ENCODE results near the gene ZNF148.
A peak's percentile ranks its signal among the peaks of the same experiment; 100 is the strongest.
"Not testable (repeated sequence)": the region's sequence is repeated elsewhere in the genome, so short reads cannot be mapped to it uniquely, and the experiment has no call there.

The ZNF148 gene

GRCh38 chr3:125367403-125368230 lies 7.5 kb downstream of the ZNF148 start:
- peak; percentile 34 for DNase-seq

- DNase-seq: no peak
Observed at GRCh38 chr3:125366132-125366531, 9.0 kb downstream of the ZNF148 start.

- no peak for DNase-seq
Observed at GRCh38 chr3:125359700-125360099, 15.4 kb downstream of the ZNF148 start.

GRCh38 chr3:125358923-125359322 lies 16.2 kb downstream of the ZNF148 start:
- no peak for DNase-seq

GRCh38 chr3:125357837-125358236 lies 17.3 kb downstream of the ZNF148 start:
- no peak for DNase-seq

- DNase-seq: peak; percentile 43
Observed at GRCh38 chr3:125357032-125357658, 18.0 kb downstream of the ZNF148 start.

GRCh38 chr3:125356140-125357026 lies 18.7 kb downstream of the ZNF148 start:
- DNase-seq: no peak

GRCh38 chr3:125353659-125354058 lies 21.5 kb downstream of the ZNF148 start:
- DNase-seq: no peak

- DNase-seq: no peak
Observed at GRCh38 chr3:125353128-125353527, 22.0 kb downstream of the ZNF148 start.

- peak; percentile 67 for DNase-seq
Observed at GRCh38 chr3:125351814-125352456, 23.2 kb downstream of the ZNF148 start.

- DNase-seq: no peak
Observed at GRCh38 chr3:125351152-125351551, 24.0 kb downstream of the ZNF148 start.

- DNase-seq: no peak
Observed at GRCh38 chr3:125350597-125350996, 24.5 kb downstream of the ZNF148 start.

GRCh38 chr3:125349556-125350165 lies 25.5 kb downstream of the ZNF148 start:
- DNase-seq: no peak

GRCh38 chr3:125349055-125349454 lies 26.1 kb downstream of the ZNF148 start:
- DNase-seq: no peak

- not testable (repeated sequence) for DNase-seq
Observed at GRCh38 chr3:125343367-125343766, 31.8 kb downstream of the ZNF148 start.

GRCh38 chr3:125340121-125340520 lies 35.0 kb downstream of the ZNF148 start:
- no peak for DNase-seq

GRCh38 chr3:125337506-125337905 lies 37.6 kb downstream of the ZNF148 start:
- DNase-seq: no peak

GRCh38 chr3:125334675-125335560 lies 40.2 kb downstream of the ZNF148 start:
- no peak for DNase-seq

- no peak for DNase-seq
Observed at GRCh38 chr3:125332504-125332903, 42.6 kb downstream of the ZNF148 start.

- no peak for DNase-seq
Observed at GRCh38 chr3:125331243-125331642, 43.9 kb downstream of the ZNF148 start.

- DNase-seq: no peak
Observed at GRCh38 chr3:125326957-125327356, 48.2 kb downstream of the ZNF148 start.

All from fibroblast of skin of right quadriceps (primary cell).